GM12878 (cell line): Measurements from ENCODE around the gene MYT1.

Experiments used
- CBX5 ChIP-seq: sonication (generic); IDR thresholded peaks from 2 replicates; pipeline ENCODE4 v1.6.1; 2016; ENCODE audit warnings: low read depth, moderate library complexity, mild to moderate bottlenecking, inconsistent platforms
- EED ChIP-seq: sonication (generic); IDR thresholded peaks from 2 replicates; pipeline ENCODE4 v1.6.1; 2016; ENCODE audit warnings: antibody characterized with exemption, low read depth
- ETV6 ChIP-seq, 2 experiments: fragments of 450-650 bp in 1 of 2; IDR thresholded peaks in 1 of 2; conservative IDR thresholded peaks in 1 of 2; 2 replicates each; pipeline ENCODE4 v1.6.1; 2014; ENCODE audit warnings: antibody characterized with exemption in 1 of 2, borderline replicate concordance in 1 of 2, low read depth in 1 of 2, mild to moderate bottlenecking in 1 of 2, moderate library complexity in 1 of 2
- POLR2A ChIP-seq: IDR thresholded peaks from 2 replicates; pipeline ENCODE4 v1.6.1; 2011; ENCODE audit warnings: low read depth, mild to moderate bottlenecking, low read length
- TAF1 ChIP-seq: IDR thresholded peaks from 2 replicates; pipeline ENCODE4 v1.6.1; 2011; ENCODE audit warnings: mild to moderate bottlenecking, low read depth, low read length, borderline replicate concordance
- YY1 ChIP-seq: IDR thresholded peaks from 2 replicates; pipeline ENCODE4 v1.6.1; 2011; ENCODE audit warnings: low read depth, mild to moderate bottlenecking, low read length
- TF ChIP-seq, protein P1 (sequence below), 3 experiments: IDR thresholded peaks in 2 of 3; conservative IDR thresholded peaks in 1 of 3; 2 replicates each; pipeline ENCODE4 v1.5.1; 2011; ENCODE audit warnings: low read depth in 3 of 3, low read length in 3 of 3, mild to moderate bottlenecking in 3 of 3, control low read depth in 2 of 3, moderate library complexity in 2 of 3, inconsistent platforms in 1 of 3, mixed read lengths in 1 of 3; ENCODE audit not compliant: control insufficient read depth in 2 of 3, insufficient read depth in 1 of 3; ENCODE audit errors: extremely low read depth in 1 of 3

DNA sequence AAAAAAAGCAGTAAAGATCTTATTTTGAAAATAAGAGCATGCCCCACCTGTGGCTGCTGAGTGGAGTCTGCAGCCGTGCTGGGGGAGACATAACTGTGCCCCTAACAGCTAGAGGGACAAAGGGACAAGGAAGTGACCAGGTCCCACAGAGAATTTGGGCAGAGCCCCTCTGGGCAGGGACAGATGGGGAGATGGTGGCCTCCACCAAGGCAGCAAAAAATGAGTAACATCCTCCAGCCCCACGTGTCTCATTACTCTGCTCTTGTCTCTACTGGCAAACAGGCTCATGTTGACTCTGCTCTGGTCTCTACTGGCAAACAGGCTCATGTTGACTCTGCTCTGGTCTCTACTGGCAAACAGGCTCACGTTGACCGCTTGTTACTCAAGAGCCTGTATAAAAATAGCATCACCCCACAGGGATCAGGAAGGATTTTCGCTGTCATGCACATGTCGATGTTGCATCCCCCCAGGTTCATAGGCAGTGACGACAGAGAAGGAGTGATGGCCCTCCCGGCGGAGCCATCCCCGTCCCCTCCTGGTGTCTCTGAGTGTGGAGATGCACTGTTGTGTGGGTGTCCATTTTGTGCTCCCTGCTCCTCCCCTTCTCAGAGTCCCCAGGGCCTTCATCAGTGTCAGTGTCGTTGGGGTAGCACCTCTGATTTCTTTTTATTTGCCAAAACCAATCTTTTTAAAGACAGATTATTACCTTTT, 74.0 kb downstream of the MYT1 start:
- TF ChIP-seq POLR2A: no peak
- TF ChIP-seq ETV6 (conservative IDR thresholded peaks at IDR 0.05 in 1 of 2, IDR thresholded peaks at IDR 0.05 in 1 of 2; ENCODE audit: borderline replicate concordance in 1 of 2, low read depth in 1 of 2): no peak
- TF ChIP-seq TAF1: no peak
- TF ChIP-seq, protein P1, sequence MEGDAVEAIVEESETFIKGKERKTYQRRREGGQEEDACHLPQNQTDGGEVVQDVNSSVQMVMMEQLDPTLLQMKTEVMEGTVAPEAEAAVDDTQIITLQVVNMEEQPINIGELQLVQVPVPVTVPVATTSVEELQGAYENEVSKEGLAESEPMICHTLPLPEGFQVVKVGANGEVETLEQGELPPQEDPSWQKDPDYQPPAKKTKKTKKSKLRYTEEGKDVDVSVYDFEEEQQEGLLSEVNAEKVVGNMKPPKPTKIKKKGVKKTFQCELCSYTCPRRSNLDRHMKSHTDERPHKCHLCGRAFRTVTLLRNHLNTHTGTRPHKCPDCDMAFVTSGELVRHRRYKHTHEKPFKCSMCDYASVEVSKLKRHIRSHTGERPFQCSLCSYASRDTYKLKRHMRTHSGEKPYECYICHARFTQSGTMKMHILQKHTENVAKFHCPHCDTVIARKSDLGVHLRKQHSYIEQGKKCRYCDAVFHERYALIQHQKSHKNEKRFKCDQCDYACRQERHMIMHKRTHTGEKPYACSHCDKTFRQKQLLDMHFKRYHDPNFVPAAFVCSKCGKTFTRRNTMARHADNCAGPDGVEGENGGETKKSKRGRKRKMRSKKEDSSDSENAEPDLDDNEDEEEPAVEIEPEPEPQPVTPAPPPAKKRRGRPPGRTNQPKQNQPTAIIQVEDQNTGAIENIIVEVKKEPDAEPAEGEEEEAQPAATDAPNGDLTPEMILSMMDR (IDR thresholded peaks at IDR 0.05 in 2 of 3, conservative IDR thresholded peaks at IDR 0.05 in 1 of 3; ENCODE audit: control insufficient read depth in 2 of 3, extremely low read depth in 1 of 3, insufficient read depth in 1 of 3, low read depth in 3 of 3, low read length in 3 of 3): no peak
- TF ChIP-seq YY1: no peak
- no peak for TF ChIP-seq EED
- TF ChIP-seq CBX5: no peak
